GM21576 (cell line): Measurements from ENCODE around the gene JAG2.

Source experiments
- ATAC-seq: cut with Tn5 transposase; IDR thresholded peaks from one replicate; pipeline ENCODE4 v1.9.1; 2021; ENCODE audit warnings: mild to moderate bottlenecking, moderate library complexity; ENCODE audit not compliant: unreplicated experiment

Gene JAG2

GRCh38 chr14:105151838-105152793 lies 16.5 kb downstream of the JAG2 start:
- no peak for ATAC-seq

- ATAC-seq: no peak
Measured at GRCh38 chr14:105151084-105151837, 17.3 kb downstream of the JAG2 start.

GRCh38 chr14:105150368-105151083 lies 18.1 kb downstream of the JAG2 start:
- ATAC-seq: no peak

- no peak for ATAC-seq
Measured at GRCh38 chr14:105150026-105150367, 18.6 kb downstream of the JAG2 start.

GRCh38 chr14:105149146-105149781 lies 19.3 kb downstream of the JAG2 start:
- ATAC-seq: no peak

- no peak for ATAC-seq
Measured at GRCh38 chr14:105148604-105149145, 19.9 kb downstream of the JAG2 start.

GRCh38 chr14:105147671-105148603 lies 20.6 kb downstream of the JAG2 start:
- no peak for ATAC-seq

- ATAC-seq: no peak
Measured at GRCh38 chr14:105146976-105147635, 21.5 kb downstream of the JAG2 start.

GRCh38 chr14:105146181-105146975 lies 22.2 kb downstream of the JAG2 start:
- no peak for ATAC-seq

- ATAC-seq: no peak
Measured at GRCh38 chr14:105145381-105146180, 23.0 kb downstream of the JAG2 start.

- no peak for ATAC-seq
Measured at GRCh38 chr14:105144666-105145380, 23.8 kb downstream of the JAG2 start.

GRCh38 chr14:105144026-105144665 lies 24.4 kb downstream of the JAG2 start:
- ATAC-seq: no peak

GRCh38 chr14:105143451-105144025 lies 25.0 kb downstream of the JAG2 start:
- no peak for ATAC-seq

- no peak for ATAC-seq
Measured at GRCh38 chr14:105142651-105143450, 25.7 kb downstream of the JAG2 start.
